GM21515 (cell line): ENCODE data around the gene KCNH5.

ENCODE experiments used
- ATAC-seq: cut with Tn5 transposase; IDR thresholded peaks from one replicate; pipeline ENCODE4 v1.9.1; 2021; ENCODE audit not compliant: unreplicated experiment

The KCNH5 gene

DNA sequence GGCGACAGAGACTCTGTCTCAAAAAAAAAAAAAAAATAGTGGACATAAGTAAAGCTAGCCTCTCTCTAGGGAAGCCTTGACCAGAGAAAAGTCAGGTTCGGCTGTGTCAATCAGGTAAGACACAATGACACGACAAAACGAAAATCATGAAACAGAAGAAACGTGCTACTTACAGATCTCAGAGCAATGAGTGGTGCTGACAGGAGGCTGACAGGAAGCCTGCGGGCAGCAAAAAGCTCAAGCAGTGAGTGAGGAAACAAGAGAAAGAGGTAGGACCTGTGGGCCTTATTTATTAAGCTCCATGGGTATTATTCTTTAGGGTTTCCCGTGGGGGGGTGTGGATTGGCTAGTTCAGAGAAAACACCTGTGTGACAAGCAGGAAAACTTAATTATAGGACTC lies 363.1 kb downstream of the KCNH5 start:
- no peak for ATAC-seq

DNA sequence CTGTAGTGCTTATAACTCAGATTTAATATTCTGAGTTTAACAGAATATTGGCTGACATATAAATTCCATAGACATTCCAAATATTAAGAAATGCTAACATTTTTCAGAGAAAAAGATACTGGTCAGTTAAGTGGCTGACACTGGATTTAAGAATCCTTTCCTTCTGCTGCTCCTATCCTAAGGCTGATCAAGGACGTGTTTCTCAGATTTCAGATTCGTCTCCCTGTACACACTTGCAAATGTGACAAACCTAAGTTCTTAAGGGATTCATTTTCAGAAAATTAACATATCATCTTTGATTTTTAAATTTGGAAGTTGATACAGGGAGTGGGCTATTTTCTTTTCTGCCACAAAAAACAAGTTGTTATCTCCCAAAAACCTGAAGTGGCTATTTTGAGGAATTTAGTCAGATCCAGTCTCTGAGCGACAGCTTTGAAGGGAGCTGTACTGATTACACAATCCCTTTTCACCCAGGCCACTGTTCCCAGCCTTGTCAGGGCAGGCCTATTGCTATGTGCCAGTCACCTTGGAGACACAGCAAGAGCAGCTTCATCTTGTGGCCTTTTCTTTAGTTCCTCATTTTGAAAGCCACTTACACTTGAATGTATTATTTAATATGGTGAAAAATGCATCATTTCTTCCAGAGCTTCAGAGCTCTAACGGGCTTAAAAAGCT lies 370.6 kb downstream of the KCNH5 start:
- no peak for ATAC-seq

DNA sequence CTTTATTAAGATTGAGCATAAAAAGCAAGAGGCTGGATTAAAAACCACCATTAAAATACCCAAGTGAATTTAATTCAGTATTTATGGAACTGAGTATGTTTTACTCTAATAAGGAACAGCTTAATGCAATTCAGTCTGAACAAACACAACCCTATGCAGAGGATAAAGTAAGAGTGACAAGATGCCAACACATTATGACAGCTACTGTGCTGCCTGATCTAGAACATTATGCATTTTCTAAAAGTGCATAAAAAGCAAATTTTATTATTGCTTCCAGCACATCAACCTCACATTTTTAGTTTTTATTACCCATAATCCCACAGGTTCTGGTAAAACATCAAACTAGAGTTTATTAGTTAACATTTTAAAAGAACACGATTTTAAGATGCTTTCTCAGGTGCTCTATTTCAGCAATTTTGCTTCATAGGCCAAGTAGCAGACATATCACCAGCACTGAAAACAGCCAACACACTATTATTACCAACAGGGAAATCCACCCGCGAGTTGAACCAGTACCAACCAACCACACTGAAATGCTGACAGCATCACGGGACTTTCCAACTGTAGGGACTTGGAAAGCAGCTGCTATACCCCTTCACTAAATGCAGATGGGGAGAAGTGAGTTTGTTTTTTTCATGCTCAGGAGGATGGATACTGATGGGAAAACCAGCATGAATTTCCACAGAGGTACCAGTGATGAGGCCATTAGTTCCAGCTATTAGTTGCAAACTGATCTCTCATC lies 372.1 kb downstream of the KCNH5 start:
- no peak for ATAC-seq

DNA sequence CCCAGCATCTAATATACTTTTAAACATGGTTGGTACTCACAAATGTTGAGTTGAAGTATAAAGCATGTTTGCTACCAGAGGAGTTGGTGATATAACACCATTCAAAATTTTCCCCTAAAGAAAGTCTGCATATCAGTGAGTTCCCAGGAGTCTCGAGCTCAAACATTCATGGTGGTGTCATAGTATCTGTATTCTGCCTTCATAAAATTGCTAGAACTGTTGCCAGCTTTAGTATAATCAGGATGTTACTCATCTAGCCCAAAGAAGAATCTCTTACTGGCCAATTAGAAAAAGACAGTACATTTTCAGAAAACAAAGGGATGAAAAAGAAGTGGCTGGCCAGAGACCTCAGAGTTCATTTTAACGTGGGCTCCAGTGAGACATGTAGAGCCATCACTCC lies 374.7 kb downstream of the KCNH5 start:
- ATAC-seq = no peak

DNA sequence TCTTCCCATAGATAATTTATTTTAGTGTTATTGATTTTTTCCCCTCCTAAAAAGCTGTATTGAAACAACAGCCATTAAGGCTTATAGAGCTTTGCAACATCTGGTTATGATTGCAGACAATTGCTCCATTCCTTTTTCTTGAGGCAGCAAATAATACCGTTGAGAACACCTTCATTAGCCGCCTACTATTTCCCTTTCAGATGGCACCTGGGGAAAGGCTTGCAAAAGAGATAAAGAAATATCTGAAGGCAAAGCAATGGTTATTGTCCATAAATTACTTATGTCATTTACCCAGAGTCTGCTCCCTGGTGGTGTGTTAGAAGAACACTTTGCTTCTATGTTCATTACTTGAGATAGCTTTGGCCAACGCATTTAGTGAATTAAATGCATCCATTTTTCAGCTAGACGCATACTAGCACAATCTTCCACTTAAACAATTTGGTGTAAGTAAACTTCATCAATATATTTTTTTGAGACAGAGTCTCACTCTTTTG lies 377.8 kb downstream of the KCNH5 start:
- ATAC-seq = no peak

DNA sequence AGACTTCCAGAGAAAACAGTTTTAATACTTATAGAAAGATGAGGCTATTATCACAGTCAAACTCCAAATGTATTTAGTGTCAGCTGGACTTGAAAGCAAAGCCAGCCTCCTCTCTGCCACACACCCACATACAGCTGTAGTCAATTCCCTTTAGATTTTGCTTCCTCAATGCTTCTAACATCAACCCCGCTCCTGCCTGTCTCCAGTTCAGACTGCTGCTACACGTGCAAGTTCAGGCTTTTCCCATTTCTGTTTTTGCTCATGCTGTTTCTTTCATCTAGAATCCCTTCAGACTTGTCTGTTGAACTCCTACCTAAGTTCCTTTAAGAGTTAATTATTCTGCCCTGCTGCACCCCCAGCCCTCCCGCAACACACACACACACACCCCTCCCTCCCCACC lies 380.0 kb downstream of the KCNH5 start:
- no peak for ATAC-seq

DNA sequence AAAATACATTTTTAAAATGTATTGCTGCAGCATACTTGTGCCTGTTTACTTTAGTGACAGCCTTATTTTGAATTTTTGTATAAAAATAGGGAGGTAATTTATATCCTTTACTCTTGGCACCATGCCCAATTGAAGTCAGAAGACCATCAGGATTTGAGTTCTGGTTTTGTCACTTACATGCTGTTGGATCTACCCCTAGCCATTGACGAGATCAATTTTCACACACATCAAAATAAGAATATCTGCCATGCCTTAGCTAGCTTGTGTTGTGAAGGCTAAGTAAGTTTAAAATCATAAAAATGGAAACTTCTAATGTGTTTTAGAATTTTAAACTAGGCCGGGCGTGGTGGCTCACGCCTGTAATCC lies 381.8 kb downstream of the KCNH5 start:
- no peak for ATAC-seq

DNA sequence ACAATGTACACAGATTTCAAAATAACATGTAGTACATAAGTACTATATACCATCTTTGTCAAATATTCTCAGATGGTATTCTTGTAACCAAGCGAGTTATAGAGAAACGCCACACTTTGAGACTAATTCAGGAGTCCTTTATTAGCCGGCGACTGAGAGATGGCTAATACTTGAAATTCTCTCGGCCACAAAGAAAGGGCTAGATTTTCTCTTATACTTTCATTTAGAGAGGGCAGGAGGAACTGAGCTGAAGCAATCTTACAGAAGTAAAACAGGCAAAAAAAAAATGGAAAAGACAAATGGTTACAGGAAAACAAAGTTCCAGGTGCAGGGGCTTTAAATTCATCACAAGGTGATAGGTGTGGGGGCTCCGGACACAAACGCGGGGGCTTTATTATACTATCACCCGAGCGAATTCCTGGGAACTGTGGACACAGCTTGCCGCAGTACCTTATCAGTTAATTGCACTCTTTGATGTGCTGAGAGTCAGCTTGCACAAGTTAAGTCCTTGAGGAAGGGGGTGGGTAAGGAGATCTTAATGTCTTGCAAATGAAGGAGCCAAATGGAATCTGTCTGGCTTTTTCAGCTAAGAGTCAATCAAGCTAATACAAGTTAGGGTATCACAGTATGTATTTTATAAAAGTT lies 382.3 kb downstream of the KCNH5 start:
- no peak for ATAC-seq

DNA sequence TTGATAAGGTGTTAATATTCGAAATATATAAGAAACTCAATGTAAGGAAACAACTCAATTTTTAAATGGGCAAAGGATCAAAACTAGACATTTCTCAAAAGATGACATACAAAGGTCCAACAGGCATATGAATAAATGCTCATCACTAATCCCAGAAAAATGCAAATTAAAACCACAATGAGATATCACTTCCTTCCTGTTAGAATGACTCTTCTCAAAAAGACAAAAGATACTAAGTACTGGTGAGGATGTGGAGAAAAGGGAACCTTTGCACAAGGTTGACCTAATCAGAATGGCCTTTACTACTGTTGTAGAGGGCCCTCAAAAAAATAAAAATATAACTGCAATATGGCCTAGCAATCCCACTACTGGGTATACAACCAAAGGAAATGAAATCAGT lies 383.4 kb downstream of the KCNH5 start:
- ATAC-seq = no peak

DNA sequence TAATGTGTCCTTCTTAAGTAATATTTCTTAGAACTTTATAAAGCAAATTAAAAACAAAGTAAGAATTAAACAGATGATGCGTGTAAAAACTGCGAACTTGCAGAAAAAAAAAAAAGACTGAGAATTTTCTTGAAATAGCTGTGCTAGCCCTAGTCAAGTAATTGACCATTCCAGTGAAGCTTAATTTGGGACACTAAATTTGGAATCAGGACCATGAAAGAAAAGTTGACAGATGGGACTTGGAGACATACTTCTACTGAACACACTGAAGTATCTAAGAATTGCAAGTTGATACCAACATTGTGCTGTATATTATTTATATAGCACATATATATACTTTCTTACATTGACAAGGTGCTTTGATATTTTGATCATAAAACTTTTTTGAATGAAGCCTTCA lies 386.6 kb downstream of the KCNH5 start:
- ATAC-seq = no peak

DNA sequence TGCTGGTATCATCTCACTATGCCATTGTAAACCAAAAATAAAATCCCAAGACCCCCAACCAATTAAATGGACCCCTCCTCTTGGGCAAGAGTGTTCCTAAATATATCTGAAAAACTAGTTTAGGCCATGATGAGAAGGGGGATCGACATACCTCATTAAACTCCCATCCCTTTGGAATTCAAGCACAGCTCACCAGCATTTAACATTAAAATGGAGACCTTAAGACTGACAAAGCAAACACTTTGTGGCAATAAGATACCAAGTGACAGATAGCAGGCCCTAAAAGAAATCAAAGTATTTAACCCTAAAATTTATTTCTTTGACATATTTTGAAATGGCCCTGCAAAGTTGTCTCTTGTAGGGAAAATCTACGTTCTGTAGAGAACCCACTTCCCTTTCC lies 387.9 kb downstream of the KCNH5 start:
- ATAC-seq = no peak

DNA sequence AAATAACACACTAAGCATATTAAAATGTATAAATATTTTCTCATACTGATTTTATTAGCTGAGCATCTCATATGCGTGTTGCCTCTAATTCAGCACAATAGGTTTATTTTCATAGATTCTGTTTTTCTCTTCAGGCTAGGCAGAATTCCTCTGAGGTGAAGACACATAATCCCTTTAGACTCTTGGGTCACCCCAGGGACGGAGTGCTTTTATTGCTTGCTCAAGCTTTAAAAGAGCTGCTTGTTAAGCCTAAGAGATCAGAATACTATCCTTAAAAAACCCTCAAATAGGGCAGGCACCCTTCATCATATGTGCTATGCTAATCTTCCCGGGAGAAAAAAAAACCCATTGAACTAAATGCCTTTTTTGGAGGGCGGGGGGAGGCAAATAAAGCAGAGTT lies 390.1 kb downstream of the KCNH5 start:
- no peak for ATAC-seq

DNA sequence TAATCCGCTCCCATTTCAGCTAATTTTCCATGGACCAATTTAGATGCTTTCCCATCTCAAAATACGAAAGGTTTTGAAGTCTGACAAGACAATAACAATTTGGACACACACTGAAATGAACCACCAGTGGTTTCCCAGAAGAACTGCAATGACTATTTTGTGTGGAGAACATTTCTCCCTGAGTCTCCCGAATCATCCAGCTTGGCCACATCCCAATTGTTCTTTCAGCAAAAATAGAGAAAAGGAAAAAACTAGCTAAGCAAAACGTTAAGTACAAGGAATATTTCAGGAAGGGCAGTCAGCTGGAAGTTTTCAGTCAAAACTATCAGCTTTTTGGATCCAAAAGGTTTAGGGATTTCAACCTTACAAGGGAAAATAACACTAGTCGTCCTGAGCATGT lies 390.6 kb downstream of the KCNH5 start:
- ATAC-seq = no peak
